C1 segment of cervical spinal cord (tissue), 14 donors: Measurements from ENCODE around the gene AKAP12.

Experiments
- DNase-seq, 14 donors: peaks; one replicate each; lab custom pipeline; 2025; lab: John Stamatoyannopoulos, UW

AKAP12 gene

DNA sequence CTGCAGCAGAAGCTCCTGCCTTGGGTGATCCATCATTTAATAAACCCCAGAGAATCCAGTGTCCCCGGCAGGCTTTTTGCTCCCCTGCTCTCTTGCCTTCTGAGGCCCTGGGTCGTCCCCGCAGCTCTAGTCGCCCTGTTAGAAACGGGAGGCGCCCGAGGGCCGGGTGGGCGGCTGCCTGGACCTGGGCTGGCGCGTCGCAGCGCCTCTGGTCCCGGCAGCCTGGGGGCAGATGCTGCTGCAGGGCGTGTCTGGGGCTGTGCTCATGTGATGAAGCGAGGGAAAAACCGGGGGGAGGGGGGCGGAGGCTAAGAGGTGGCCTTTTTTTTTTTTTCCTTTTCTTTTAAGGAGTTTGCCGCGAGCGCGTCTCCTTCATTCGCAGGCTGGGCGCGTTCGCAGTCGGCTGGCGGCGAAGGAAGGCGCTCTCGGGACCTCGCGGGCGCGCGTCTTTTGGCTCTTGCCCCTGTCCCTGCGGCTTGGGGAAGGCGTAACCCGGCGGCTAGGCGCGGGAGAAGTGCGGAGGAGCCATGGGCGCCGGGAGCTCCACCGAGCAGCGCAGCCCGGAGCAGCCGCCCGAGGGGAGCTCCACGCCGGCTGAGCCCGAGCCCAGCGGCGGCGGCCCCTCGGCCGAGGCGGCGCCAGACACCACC, 394 bp downstream of the AKAP12 start:
- DNase-seq = peak in 10 of 14 donors; percentile 2 to 86 (median 32)

DNA sequence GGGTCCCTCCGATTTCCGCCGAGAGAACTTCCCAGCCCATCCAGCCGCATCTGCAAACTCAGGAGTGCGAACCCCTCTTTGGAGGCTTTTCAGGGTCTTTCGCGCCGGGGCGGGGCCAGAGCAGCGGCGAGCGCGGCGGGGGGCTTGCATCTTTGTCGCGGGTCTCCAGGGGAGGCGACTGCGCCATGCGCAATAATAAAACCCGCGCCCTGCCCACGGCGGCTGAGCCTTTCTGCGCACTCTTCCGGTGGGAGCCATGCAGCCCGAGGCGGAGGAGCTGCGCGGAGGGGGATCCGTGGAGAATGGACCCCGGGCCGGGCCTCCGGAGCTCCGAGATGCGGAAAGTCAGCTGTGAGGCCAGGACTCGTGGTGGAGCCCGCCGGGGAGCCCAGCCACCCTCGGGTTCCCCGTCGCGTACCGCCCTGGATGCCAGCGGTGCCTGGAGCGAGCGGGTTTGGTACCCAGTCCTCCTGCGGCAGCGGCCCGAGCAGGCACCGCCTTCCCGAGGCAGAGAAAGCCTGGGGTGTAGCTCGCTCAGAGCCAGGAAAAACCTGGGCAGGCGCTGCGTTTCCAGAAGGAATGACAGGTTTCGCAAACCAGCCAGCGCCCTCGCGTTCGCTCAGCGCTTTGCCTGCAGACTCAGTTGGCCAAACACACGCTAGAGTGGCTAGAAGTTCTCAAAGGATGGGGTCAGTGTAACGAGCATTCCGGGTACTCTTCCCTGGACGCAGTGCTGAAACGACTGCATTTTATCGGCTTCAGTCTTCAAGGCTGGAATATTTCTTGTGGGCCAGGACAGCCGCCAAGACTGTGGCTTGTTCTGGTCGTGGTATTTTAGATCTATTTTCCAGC, 1.2 kb downstream of the AKAP12 start:
- peak in 7 of 14 donors; percentile 5 to 85 (median 14) for DNase-seq

DNA sequence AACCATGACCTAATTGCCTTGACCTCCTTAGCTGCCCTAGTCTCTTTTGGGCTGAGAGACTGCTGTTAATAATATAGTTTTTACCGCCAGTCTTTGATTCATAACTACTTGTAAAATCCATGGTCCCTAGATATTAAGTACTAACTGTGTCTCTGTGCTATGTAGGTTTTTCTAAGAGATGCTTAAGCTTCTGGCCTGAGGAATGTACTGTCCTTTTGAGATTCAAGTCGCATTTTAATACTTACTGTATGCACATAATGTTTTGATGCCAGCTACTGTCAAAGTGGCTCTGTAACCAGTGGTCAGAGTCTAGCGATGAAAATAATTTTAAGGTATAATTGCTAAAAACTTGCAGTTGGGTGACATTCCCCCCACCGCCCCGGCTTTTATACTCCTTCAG, 2.1 kb downstream of the AKAP12 start:
- DNase-seq = peak in 1 of 14 donors; percentile 44

DNA sequence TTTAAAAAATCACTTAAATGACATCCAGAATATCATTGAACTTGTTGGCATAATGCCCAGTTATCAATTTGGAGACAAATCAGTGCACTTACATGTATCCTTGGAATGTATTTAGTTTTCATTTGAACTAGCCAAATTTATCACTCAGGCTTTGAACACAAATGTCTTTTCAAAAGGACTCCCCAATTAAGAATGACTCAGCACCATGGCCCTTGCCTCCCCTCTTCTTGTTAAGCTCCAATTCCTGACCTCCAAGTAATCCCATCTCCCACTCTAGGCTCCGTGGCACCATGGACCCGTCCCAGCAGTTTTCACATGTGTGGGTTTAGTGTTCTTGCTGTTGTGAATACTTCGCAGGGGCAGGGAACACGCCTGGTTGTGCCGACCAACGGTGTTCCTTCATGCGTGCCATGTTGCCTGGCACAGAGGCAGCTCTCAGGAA, 2.7 kb downstream of the AKAP12 start:
- DNase-seq = peak in 2 of 14 donors; percentile 1 to 66

DNA sequence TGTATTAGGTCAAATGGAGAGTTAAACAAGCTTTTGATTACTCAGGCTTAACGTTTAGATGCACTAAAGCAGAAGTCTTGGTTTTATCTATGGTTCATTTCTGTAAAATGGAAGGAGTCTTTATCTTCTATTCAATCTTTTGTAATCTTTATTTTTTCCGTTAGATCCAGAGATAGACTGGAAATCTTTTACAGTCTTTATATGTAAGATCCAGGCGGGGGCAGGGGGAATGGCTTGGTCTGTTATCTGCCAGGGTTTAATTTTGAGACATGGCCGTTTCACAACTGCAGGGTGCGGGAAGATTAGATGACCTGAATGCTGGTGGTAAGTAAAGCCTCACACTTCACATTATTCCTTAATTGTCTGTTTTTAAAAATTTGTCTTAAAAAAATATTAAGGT, 3.7 kb downstream of the AKAP12 start:
- DNase-seq = no peak

DNA sequence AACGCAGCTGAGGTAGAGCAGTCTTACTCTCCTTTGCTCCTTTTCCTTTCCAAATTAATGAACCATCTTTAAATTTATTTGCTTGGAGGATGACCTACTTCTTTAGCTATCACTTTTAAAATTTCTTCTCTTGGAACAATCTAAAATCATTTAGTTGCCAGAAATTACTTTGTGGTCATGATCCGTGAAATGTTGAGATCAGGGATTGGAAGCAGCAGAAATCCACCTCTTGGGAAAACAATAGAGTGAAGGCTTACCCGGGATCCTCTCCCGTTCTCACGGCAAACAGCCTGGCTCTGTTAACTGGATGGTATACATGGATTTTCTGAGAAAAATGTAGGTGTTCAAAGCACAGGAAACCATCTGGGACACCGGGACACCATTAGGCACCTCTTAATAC, 7.7 kb downstream of the AKAP12 start:
- peak in 1 of 14 donors; percentile 33 for DNase-seq

DNA sequence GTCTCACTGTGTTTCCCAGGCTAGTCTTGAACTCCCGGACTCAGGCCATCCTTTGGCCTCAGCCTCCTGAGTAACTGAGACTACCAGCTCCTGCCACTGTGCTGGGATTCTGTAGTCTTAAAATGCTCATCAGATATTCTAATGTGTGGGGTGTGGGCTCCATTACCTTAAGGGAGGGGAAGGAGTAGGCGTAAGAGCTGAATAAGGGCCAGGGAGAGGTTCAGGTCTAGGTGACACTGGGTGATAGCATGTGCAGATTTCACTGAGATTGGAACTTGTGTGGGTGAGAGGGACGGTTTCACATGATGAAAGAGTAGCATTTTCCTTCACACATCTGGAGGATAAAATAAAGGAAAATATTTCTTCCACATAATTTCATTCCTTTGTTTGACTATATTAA, 8.5 kb downstream of the AKAP12 start:
- DNase-seq = no peak

DNA sequence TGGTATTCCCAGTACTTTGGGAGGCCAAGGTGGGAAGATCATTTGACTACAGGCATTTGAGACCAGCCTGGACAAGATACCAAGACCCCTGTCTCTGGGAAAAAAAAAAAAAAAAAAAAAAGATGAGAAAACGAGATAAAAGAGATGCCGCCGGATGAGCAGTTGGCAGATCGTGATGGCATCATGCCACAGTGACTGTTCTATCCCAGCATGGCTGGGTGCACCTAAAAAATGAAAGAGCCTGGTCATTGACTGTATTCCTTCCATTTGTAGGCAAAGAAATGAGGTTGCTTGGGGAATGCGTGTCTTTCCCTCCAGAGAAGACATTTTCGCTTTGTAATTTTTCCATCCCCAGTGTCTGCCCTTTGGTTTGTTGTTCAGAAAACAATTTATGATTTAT, 12.9 kb downstream of the AKAP12 start:
- peak in 1 of 14 donors; percentile 64 for DNase-seq

DNA sequence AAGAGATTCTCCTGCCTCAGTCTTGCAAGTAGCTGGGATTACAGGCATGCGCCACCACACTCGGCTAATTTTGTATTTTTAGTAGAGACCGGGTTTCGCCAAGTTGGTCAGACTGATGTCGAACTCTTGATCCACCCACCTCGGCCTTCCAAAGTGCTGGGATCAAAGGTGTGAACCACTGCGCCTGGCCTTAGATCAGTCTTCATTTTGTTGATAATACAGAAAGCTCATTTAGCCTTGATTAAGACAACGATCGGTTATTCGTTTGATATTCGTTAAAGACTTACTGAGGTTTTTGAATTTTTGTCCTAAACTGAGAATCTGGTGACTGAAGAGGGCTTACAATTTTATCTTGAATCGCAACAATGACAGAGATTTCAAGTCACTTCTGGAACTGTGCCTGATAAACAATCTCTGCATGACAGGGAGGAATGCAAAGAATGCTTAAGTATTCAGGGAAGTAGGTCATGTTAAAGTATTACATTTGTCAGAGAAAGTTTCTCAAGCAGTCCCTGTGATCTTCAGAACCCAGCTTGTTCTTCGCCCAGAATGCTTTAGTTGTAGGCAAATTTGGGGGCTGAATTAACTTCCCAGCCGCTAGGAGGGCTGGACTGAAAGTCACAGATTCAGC, 14.8 kb downstream of the AKAP12 start:
- no peak for DNase-seq

DNA sequence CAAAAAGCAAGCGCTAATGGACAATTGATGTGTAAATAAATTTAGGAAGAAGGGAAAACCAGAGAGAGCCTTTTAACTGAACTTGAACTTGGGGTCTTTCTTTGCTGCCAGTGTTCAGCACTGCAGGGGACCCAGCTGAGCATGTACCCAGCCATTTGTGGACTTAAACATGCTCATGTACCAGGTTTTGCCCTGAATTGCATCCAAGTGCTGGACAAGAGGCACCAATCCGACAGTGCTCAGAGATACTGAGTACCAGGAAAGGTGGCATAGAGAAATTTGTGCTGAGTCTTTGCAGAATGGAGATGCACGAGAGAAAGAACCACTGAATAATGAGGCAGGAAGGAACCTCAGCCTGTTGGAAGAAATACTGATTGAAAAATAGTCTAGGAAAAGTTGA, 16.0 kb downstream of the AKAP12 start:
- peak in 1 of 14 donors; percentile 35 for DNase-seq

DNA sequence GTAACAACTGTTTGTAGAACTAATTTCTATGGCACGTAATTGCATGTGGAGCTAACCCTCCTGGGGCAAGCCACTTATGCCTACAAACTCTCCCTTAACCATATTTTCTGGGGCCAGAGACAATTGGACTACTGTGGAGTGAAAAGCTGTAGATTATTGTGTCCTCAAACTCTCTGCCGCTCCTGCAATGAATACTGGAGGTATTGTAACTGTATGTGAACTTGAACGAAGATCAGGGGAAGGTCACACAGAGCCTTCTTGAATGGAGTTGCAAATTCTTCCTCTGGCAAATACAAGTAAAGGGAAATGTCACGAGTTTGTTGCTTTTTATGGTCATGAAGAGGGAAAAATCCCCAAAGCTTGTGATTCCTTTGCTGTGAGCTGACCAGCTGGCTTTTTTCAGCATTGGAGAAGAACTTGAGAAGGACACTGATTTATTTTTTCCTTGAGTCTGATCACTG, 18.2 kb downstream of the AKAP12 start:
- no peak for DNase-seq

DNA sequence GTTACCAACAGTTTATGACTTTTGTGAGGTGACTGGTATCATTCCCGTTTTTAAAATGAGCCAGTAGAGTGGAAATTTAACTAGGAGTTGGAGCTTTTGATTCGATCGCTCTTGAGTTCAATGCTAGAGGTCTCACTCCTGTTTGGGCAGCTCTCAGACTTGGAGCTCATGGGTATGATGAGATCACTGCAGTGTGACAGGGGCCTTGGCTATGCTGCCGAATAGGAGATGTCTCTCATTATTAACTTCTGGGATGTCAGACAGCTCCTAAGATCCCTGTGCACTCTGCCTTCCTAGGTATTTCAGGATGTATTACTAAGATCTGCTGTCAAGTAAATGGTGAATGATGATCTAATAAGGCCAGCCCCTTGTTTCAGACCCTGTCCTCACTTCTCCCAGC, 20.4 kb downstream of the AKAP12 start:
- no peak for DNase-seq

DNA sequence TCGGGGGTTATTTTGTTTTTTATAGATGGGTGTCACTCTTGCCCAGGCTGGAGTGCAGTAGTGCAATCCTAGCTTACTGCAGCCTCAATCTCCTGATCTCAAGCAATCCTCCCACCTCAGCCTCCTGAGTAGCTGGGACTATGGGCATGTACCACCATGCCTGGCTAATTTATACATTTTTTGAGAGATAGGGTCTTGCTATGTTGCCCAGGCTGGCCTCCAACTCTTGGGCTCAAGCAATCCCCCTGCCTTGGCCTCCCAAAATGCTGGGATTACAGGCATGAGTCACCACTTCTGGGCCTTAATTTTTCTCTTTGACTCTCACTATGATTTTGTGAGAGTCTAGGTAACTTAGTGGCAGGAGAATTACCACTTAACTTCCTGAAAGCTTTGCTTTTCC, 23.3 kb downstream of the AKAP12 start:
- no peak for DNase-seq

DNA sequence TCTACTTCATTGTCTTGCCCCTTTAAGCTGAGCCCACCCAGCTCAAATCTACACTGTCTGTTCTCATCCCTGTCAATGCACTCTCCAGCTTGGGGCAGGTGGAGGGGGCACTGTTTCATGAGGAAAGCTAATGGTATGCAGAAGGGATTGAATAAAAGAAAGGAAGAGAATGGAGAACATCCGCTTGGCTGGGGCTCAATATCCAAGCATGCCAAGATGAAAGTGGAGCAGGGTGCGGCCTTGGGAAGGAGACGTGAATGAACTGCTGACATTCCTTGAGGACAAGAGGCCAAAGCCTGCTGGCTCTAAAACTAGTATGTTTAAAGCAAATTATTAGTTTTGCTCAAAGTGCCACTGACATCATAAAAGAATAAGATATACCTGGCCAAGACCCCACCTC, 24.2 kb downstream of the AKAP12 start:
- no peak for DNase-seq

DNA sequence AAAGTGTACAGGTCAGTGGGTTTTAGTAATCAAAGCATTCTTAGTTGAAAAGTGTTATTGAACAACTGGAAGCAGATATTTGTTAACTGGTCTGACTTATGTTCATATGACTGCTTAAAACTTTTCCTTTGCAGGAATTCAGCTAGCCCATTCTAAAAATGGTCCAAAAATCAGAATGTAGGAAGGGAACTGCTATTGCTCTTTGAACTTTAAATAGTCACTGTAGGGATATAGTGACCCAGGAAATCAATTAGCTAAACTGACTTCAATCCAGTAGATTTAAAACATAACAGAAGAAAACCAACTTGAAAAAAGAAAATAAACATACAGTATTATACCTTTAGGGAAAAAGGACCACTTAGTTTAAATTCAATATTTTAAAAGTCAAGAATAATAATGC, 25.5 kb downstream of the AKAP12 start:
- no peak for DNase-seq

DNA sequence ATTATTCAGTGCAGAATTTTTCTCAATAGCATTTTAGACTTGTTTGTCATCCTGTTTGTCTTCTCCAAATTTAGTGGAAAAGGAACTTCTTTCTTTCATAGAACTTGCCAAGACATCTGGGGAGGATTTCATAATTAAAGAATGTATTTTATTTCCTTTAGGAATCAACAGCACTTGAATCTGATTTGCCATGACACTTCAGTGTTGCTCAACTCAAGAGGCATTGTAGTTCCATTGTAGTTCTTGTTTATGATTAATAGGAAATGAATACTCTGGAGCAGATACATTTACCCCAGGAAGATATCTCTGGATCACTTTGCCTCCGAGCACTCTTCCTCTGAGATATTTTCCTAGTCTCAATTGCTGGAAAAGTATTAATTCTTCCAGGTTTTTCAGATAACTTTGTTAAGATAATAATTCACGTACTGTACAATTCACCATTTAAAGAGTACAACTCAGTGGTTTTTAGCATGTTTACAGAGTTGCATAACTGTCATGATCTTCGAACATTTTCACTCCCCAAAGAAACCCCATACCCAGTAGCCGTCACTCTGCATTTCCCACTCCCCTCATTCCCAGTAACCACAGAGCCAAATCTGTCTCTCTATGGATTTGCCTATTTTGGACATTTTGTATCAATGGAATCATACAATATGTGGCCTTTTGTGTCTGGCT, 29.7 kb downstream of the AKAP12 start:
- no peak for DNase-seq

DNA sequence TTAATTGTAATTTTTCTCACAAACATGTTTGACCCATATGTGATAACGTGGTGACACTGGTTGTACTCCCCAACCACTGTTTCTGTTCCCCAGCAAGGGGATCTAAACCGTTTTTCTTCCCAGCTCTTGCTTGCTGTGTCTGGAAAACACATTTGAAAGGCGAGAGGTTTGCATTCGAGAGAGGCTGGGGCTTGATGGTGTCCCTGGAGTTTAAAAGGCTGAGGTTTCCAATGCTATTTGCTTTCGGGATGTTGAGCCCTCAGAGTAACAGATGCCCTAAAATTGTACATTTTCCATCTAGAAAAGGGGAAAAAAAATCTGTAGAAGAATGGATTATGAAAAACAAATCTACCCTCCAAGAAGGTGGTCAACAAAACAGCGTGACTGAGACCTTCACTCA, 35.4 kb downstream of the AKAP12 start:
- DNase-seq = peak in 1 of 14 donors; percentile 52

DNA sequence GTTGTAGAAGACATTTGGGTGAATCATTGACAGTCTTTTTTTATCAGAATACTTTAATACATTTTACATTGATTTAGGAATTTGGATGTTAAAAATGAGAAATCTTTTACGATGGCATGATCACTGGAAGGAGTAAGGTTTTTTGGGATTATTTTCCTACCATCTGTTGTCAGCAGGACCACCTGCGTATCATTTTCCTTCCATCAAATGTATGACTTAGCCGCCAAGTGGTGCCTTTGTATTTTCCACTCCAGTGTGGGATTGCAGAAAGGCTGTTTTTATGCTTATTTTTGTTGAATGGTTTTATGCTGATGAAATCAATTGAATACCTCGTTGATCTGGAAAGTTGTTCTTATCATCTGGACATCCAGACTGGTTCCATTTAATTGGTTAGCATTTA, 35.8 kb downstream of the AKAP12 start:
- peak in 1 of 14 donors; percentile 68 for DNase-seq

DNA sequence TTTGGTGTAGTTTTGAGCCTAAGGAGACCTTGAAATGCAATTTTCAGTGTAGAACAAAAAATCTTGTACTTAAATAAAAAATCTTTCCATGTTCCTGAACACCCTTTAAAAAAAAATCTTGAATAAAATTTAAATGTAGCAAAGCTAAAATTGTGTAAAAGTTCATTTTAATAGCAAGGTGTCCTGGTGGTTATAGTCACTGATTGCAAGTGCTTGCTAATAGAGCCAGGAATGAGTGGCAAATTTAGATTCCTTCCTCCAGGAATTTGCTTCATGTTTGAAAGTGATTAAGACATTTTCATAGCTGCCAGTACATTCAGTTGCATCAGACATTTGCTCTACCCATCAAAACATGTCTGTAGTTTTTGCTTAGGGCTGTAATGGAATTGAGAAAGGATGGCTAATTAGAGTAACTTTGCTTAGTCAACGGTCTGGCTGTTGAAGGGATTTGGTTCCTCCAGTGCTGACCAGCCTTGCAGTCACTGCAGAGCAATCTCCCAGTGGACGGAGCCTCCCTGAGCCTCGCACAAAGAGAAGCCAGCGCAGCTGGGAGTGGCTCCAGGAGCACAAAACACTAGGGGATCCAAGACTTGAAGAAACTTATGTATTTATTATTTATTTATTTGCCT, 36.5 kb downstream of the AKAP12 start:
- peak in 1 of 14 donors; percentile 73 for DNase-seq

DNA sequence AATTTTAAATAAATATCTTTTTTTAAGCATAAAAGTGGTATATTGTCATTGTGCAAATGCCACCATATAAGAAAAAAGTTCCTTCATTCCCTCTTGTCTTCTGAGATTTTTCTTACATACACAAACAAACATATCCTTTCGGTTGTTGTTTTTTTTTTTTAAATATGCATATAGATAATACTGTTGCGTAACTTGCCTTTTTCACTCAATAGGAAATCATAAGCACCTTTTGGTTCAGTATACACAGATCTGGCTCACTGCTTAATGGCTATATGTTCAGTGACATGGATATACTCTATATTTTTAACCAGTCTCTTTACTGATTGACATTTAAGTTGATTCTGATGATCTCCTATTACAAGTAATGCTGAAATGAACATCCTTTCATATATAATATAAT, 40.1 kb downstream of the AKAP12 start:
- DNase-seq = no peak

DNA sequence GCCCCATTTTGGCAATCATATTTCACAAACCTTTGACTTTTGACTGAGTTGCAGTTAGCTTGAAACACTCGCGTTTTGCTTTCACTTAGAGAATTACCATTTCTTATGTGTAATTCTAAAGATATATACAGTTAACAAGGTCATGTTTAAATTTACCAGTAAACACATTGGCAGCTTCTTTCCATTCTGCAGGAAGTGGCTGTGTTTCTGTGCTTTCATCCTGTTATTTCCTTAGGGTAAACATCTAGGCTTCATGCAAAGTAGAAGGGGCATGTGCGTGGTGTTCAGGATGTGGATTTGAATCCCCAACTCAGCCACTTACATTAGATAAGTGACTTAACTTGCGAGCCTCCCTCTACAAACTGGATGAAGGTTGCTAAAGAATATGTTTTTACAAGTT, 41.1 kb downstream of the AKAP12 start:
- DNase-seq = no peak
